NT2/D1 (cell line): ENCODE results near the gene PSEN1.

Source experiments
- SUZ12 ChIP-seq: IDR thresholded peaks from 2 replicates; pipeline ENCODE4 v1.6.1; 2011; ENCODE audit not compliant: insufficient read length, insufficient read depth; ENCODE audit errors: extremely low read depth
- YY1 ChIP-seq: IDR thresholded peaks from 2 replicates; pipeline ENCODE4 v1.6.1; 2011; ENCODE audit not compliant: insufficient read length, insufficient read depth

DNA sequence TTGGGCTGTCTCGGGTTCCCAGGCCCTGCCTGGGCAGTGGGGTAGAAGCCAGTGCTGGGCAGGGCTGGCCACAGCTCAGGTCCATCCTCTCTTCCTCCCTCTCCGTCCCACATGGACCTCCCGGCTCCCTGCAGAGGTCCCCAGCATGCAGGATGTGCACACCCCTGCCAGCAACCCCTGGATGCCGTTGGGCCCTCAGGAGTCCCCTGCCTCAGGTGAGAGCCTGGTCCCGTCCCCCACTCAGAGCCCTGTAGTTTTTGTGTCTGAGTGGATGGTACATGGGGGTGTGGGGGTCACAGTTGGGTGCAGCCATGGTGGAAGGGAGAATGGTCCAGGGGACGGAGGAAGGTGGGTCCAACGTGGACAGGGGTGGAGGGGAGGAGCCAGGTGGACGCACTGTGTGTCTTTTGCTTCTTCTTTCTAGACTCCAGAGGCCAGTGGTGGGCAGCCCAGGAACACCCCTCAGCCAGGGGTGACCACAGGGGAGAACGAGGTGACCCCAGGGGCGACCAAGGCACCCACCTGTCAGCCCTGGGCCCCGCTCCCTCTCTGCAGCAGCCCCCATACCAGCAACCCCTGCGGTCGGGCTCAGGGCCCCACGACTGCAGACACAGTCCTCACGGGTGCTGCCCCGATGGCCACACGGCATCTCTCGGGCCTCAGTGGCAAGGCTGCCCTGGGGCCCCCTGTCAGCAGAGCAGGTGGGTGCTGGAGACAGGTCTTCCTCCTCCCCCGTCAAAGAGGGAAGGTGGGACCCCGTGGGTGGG, 122.7 kb downstream of the PSEN1 start:
- TF ChIP-seq SUZ12 (no peak), YY1 (no peak)
